GM20000 (cell line): ENCODE results near the gene CHMP1A.

Experiments
- DNase-seq: peaks from one replicate; pipeline ENCODE4 v3.0.0; 2012; ENCODE audit warnings: low spot score
- TF ChIP-seq, protein P1 (sequence below): IDR thresholded peaks from 2 replicates; pipeline ENCODE4 v1.5.1; 2012; ENCODE audit warnings: mild to moderate bottlenecking, control low read depth; ENCODE audit errors: extremely low read depth, missing control alignments

Gene CHMP1A

DNA sequence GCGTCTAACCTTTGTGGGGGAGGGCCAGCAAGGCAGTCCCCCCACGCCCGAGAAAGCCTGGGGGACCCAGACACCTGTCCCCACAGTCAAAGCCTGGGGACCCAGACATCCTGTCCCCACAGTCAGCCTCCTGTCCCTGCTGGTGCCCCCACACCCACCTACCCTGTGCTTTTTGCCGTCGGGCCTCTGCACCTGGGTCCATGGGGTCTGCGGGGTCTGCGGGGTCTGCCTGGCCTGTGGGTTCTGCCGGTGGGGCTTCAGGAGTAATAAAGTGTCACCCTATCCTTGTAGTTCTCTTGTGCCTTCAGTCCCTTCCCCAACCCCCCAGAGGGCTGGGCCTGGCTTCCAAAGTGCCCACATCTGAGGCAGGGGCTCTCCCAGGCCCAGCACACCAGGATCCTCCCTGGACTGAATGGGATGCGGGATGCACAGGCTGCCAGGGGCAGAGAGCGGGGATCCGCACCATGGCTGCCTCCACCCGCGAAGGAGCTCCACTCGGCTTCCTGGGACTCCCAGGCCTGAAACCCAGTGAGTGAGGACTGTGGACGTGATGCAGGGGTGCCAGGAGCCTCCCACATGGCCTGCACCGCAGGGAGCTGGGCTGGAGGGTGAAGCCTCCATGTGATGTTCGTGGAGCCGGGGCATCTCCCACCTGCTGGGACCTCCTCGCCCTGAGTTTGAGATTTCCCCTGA is 60.4 kb downstream of the CHMP1A start:
- DNase-seq: no peak
- TF ChIP-seq, protein P1, sequence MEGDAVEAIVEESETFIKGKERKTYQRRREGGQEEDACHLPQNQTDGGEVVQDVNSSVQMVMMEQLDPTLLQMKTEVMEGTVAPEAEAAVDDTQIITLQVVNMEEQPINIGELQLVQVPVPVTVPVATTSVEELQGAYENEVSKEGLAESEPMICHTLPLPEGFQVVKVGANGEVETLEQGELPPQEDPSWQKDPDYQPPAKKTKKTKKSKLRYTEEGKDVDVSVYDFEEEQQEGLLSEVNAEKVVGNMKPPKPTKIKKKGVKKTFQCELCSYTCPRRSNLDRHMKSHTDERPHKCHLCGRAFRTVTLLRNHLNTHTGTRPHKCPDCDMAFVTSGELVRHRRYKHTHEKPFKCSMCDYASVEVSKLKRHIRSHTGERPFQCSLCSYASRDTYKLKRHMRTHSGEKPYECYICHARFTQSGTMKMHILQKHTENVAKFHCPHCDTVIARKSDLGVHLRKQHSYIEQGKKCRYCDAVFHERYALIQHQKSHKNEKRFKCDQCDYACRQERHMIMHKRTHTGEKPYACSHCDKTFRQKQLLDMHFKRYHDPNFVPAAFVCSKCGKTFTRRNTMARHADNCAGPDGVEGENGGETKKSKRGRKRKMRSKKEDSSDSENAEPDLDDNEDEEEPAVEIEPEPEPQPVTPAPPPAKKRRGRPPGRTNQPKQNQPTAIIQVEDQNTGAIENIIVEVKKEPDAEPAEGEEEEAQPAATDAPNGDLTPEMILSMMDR: no peak

DNA sequence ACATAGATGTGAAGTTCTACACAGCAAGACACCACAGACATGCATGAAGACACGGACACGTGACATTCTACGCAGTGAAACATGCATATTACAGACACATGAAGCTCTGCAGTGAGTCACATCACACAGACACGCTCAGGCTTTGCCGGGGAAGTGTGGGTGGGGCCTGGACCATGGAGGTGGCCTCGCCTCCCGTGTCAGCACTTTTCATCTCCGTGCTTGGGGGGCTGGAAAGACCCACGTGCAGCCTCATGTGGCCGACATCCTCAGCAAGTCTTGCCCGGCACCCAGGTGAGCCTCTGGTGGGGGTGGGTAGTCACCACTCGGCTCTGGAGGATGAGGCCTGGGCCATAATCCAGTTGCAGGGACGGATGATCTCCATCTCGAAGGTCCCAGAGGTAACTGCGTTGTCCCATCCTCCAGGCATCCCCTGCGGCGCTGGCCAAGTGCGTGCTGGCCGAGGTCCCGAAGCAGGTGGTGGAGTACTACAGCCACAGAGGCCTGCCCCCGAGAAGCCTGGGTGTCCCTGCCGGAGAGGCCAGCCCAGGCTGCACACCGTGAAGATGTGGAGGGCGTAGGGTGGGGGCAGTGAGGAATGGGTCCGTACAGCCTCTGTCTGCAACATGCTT is 61.3 kb downstream of the CHMP1A start:
- TF ChIP-seq, protein P1: no peak
- DNase-seq: no peak

DNA sequence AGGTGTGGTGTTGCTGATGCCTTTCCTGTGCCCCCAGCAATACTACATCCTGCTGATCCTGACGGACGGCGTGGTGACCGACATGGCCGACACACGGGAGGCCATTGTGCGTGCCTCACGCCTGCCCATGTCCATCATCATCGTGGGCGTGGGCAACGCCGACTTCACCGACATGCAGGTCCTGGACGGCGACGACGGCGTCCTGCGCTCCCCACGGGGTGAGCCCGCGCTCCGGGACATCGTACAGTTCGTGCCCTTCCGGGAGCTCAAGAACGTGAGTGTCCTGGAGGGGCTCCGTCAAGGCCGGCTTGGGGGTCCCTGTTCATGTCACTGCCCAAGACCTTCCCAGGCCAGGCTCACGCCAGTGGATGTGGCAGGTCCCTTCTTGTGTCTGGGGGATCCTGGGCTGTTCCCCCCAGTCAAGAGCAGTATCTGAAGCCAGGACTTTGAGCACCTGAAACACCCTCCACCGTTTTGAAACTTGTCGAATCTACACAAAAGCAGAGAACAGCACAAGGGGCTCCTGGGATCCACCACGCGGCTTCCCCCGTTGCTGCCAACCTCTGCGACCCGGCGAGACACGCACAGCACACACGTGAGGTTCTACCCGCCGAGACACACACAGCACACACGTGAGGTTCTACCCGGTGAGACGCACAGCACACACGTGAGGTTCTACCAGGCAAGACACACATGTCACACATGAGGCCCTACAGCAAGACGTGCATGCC is 62.0 kb downstream of the CHMP1A start:
- no peak for DNase-seq
- TF ChIP-seq, protein P1: no peak
